IMR-90 (cell line): ENCODE data around the gene PRPF40B.

Experiments
- CEBPB ChIP-seq: IDR thresholded peaks from 2 replicates; pipeline ENCODE4 v1.6.1; 2012; ENCODE audit warnings: low read depth, low read length, improper control_type of control experiment
- FOS ChIP-seq: fragments of 150-350 bp; IDR thresholded peaks from 2 replicates; pipeline ENCODE4 v1.6.1; 2016; ENCODE audit warnings: low read depth, low read length
- MAFK ChIP-seq: IDR thresholded peaks from 2 replicates; pipeline ENCODE4 v1.6.1; 2012; ENCODE audit warnings: low read depth, low read length, improper control_type of control experiment
- MAZ ChIP-seq: IDR thresholded peaks from 2 replicates; pipeline ENCODE4 v1.6.1; 2012; ENCODE audit warnings: low read depth, mild to moderate bottlenecking, low read length, improper control_type of control experiment, moderate library complexity, borderline replicate concordance
- MXI1 ChIP-seq: IDR thresholded peaks from 2 replicates; pipeline ENCODE4 v1.6.1; 2012; ENCODE audit warnings: low read depth, mild to moderate bottlenecking, low read length, moderate library complexity, borderline replicate concordance
- NFE2L2 ChIP-seq: fragments of 150-350 bp; IDR thresholded peaks from 2 replicates; pipeline ENCODE4 v1.6.1; 2016; ENCODE audit warnings: low read depth, mild to moderate bottlenecking, low read length
- POLR2A ChIP-seq: IDR thresholded peaks from 2 replicates; pipeline ENCODE4 v1.6.1; 2012; ENCODE audit warnings: mild to moderate bottlenecking, low read depth, low read length
- RCOR1 ChIP-seq: IDR thresholded peaks from 2 replicates; pipeline ENCODE4 v1.6.1; 2012; ENCODE audit warnings: mild to moderate bottlenecking, low read length, improper control_type of control experiment; ENCODE audit not compliant: insufficient replicate concordance
- RFX5 ChIP-seq: IDR thresholded peaks from 2 replicates; pipeline ENCODE4 v1.8.0; 2012; ENCODE audit warnings: low read depth, mild to moderate bottlenecking, low read length, moderate library complexity
- SMC3 ChIP-seq: fragments of 150-350 bp; IDR thresholded peaks from 2 replicates; pipeline ENCODE4 v1.6.1; 2016; ENCODE audit warnings: low read depth, mild to moderate bottlenecking, antibody characterized with exemption, low read length, moderate library complexity
- TF ChIP-seq, protein P1 (sequence below): conservative IDR thresholded peaks from 2 replicates; pipeline ENCODE4 v1.5.1; 2012; ENCODE audit warnings: mild to moderate bottlenecking, low read depth, low read length, improper control_type of control experiment
- TF ChIP-seq, protein P2 (sequence below): fragments of 150-350 bp; IDR thresholded peaks from 2 replicates; pipeline ENCODE4 v1.6.1; 2017; ENCODE audit warnings: mild to moderate bottlenecking, antibody characterized with exemption, low read length, low read depth
- TF ChIP-seq, protein P3 (sequence below): fragments of 150-350 bp; IDR thresholded peaks from 2 replicates; pipeline ENCODE4 v1.6.1; 2016; ENCODE audit warnings: low read depth, mild to moderate bottlenecking, low read length, moderate library complexity, borderline replicate concordance

DNA sequence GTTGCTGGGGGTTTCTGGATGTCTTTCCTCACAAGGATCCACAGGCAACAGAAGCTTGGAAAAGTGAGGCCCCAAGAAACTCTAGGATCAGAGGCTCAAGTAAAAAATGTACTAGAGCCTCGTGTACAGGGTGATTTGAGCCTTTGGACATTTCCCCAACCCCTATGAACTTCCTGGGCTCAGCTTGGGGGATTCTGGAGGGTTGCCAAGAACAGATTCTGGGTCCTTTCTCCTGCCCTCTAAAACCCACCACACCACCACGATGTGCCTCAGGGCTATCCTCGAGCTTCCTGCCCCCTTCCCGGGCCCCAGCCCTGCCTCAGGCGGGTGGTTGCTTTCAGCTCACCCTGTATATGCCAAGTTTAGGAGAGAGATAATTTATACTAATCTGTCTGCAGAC is 18.5 kb upstream of the PRPF40B start:
- TF ChIP-seq, protein P1, sequence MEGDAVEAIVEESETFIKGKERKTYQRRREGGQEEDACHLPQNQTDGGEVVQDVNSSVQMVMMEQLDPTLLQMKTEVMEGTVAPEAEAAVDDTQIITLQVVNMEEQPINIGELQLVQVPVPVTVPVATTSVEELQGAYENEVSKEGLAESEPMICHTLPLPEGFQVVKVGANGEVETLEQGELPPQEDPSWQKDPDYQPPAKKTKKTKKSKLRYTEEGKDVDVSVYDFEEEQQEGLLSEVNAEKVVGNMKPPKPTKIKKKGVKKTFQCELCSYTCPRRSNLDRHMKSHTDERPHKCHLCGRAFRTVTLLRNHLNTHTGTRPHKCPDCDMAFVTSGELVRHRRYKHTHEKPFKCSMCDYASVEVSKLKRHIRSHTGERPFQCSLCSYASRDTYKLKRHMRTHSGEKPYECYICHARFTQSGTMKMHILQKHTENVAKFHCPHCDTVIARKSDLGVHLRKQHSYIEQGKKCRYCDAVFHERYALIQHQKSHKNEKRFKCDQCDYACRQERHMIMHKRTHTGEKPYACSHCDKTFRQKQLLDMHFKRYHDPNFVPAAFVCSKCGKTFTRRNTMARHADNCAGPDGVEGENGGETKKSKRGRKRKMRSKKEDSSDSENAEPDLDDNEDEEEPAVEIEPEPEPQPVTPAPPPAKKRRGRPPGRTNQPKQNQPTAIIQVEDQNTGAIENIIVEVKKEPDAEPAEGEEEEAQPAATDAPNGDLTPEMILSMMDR: no peak
- TF ChIP-seq RCOR1: no peak
- TF ChIP-seq FOS: no peak
- TF ChIP-seq RFX5: no peak
- no peak for TF ChIP-seq POLR2A
- TF ChIP-seq NFE2L2: no peak
- TF ChIP-seq, protein P2, sequence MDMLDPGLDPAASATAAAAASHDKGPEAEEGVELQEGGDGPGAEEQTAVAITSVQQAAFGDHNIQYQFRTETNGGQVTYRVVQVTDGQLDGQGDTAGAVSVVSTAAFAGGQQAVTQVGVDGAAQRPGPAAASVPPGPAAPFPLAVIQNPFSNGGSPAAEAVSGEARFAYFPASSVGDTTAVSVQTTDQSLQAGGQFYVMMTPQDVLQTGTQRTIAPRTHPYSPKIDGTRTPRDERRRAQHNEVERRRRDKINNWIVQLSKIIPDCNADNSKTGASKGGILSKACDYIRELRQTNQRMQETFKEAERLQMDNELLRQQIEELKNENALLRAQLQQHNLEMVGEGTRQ: no peak
- TF ChIP-seq MAFK: no peak
- no peak for TF ChIP-seq CEBPB
- TF ChIP-seq SMC3: no peak
- TF ChIP-seq MAZ: no peak
- no peak for TF ChIP-seq MXI1
- TF ChIP-seq, protein P3, sequence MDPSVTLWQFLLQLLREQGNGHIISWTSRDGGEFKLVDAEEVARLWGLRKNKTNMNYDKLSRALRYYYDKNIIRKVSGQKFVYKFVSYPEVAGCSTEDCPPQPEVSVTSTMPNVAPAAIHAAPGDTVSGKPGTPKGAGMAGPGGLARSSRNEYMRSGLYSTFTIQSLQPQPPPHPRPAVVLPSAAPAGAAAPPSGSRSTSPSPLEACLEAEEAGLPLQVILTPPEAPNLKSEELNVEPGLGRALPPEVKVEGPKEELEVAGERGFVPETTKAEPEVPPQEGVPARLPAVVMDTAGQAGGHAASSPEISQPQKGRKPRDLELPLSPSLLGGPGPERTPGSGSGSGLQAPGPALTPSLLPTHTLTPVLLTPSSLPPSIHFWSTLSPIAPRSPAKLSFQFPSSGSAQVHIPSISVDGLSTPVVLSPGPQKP: no peak
